Osteocyte (in vitro differentiated cells): Measurements from ENCODE around the gene FUT2. TPM values are rescaled to one million over a fixed set of nuclear protein-coding genes. Genes with fewer than 3 reads are reported as not detected.
A peak's percentile ranks its signal among the peaks of the same experiment; 100 is the strongest.
"Not testable (repeated sequence)": the region's sequence is repeated elsewhere in the genome, so short reads cannot be mapped to it uniquely, and the experiment has no call there.

Experiments used
- DNase-seq: peaks from one replicate; pipeline ENCODE4 v3.0.0; 2021; ENCODE audit warnings: mixed read lengths; ENCODE audit not compliant: unreplicated experiment; ENCODE audit errors: extremely low spot score
- H3K27ac Mint-ChIP-seq: one replicate; pipeline ENCODE4 v1.8.0; 2021; ENCODE audit warnings: mild to moderate bottlenecking, mixed read lengths; ENCODE audit not compliant: unreplicated experiment
- H3K27me3 Mint-ChIP-seq: one replicate; pipeline ENCODE4 v1.8.0; 2021; ENCODE audit warnings: mixed read lengths; ENCODE audit not compliant: unreplicated experiment
- H3K36me3 Mint-ChIP-seq: one replicate; pipeline ENCODE4 v1.8.0; 2021; ENCODE audit warnings: mixed read lengths; ENCODE audit not compliant: unreplicated experiment
- H3K4me1 Mint-ChIP-seq: one replicate; pipeline ENCODE4 v1.8.0; 2021; ENCODE audit warnings: mixed read lengths; ENCODE audit not compliant: unreplicated experiment
- H3K4me3 Mint-ChIP-seq: one replicate; pipeline ENCODE4 v1.8.0; 2021; ENCODE audit warnings: mild to moderate bottlenecking, moderate library complexity, mixed read lengths; ENCODE audit not compliant: unreplicated experiment
- H3K9me3 Mint-ChIP-seq: one replicate; pipeline ENCODE4 v1.8.0; 2021; ENCODE audit warnings: mixed read lengths; ENCODE audit not compliant: unreplicated experiment
- total RNA-seq: library from RNA; stranded (reverse); gene quantifications from 2 replicates; pipeline ENCODE4 v1.2.1, GENCODE V29; 2021
- TF ChIP-seq, protein P1 (sequence below): fragments of 200-600 bp; sonication (generic); IDR thresholded peaks from 2 replicates; pipeline ENCODE4 v1.5.0; 2021; ENCODE audit warnings: antibody characterized with exemption, mild to moderate bottlenecking, moderate library complexity

Gene FUT2
- total RNA-seq, 1 donor from 2014 or later: not detected

DNA sequence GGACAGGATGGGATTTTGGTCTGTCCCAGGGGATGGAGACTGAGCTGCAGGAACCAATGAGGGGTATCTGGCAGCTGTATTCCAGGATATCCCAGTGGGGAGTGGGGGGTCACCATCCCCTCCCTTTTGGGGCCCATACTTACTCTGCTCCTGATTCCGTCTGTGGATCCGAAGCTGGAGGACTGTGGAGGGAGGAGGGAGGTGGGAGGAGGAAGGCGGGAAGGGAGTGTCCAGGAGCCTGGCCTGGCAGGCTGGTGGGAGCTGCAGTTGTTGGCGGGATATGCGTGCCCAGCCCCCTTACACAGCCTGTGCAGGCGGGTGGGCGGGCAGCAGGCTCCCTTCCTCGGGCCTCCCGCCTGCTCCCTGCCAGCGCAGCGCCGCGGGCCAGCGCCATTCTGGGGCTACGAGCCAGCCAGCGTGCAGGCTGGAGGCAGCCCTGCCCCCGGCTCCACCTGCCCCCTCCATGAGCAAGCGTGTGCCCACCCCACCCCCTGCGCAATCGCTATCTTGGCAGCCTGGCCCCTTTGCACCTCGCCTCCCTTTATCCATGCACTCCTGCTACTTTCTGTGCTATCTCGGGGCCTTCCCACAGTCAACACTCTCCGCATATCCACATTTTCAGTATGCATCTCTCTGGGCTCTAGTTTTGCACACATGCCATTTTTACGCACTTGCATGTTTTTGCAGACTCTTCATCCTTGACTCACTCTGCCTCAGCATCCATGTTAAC is 21.0 kb downstream of the FUT2 start:
- TF ChIP-seq, protein P1, sequence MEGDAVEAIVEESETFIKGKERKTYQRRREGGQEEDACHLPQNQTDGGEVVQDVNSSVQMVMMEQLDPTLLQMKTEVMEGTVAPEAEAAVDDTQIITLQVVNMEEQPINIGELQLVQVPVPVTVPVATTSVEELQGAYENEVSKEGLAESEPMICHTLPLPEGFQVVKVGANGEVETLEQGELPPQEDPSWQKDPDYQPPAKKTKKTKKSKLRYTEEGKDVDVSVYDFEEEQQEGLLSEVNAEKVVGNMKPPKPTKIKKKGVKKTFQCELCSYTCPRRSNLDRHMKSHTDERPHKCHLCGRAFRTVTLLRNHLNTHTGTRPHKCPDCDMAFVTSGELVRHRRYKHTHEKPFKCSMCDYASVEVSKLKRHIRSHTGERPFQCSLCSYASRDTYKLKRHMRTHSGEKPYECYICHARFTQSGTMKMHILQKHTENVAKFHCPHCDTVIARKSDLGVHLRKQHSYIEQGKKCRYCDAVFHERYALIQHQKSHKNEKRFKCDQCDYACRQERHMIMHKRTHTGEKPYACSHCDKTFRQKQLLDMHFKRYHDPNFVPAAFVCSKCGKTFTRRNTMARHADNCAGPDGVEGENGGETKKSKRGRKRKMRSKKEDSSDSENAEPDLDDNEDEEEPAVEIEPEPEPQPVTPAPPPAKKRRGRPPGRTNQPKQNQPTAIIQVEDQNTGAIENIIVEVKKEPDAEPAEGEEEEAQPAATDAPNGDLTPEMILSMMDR: no peak
- Mint-ChIP-seq H3K4me3 (peak overlapping the region; percentile 49), H3K4me1 (peaks cover 53% of the 10 kb centered on the region), H3K27ac (peak overlapping the region; percentile 52), H3K9me3 (no peaks in the 10 kb centered on the region), H3K36me3 (no peaks in the 10 kb centered on the region), H3K27me3 (no peaks in the 10 kb centered on the region)
- no peak for DNase-seq

DNA sequence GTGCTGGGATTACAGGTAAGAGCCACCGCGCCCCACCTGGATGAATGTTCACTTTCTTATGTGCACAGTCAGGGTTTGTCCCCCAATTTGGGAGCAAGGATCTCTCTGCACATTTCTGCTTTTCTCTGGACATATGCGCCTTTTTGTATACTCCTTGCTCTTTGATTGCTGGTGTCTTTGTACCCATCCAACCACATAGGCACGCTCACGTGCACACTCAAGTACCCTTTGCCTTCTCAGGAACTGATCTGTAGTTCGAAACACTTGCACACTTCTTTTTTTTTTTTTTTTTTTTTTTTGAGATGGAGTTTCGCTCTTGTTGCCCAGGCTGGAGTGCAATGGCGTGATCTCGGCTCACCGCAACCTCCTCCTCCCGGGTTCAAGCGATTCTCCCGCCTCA is 22.3 kb downstream of the FUT2 start:
- not testable (repeated sequence) for H3K36me3 Mint-ChIP-seq, H3K9me3 Mint-ChIP-seq, H3K4me3 Mint-ChIP-seq, H3K27me3 Mint-ChIP-seq, DNase-seq, H3K27ac Mint-ChIP-seq
- H3K4me1 Mint-ChIP-seq: peaks cover 48% of the 10 kb centered on the region

- Mint-ChIP-seq H3K27me3 (no peaks in the 10 kb centered on the region), H3K4me3 (no peak overlapping the region), H3K4me1 (peaks cover 43% of the 10 kb centered on the region), H3K27ac (no peak overlapping the region), H3K9me3 (no peaks in the 10 kb centered on the region), H3K36me3 (no peaks in the 10 kb centered on the region)
- TF ChIP-seq, protein P1: no peak
- DNase-seq: no peak
Observed at GRCh38 chr19:48718711-48719231, 23.0 kb downstream of the FUT2 start.

- Mint-ChIP-seq H3K9me3 (no peaks in the 10 kb centered on the region), H3K27me3 (no peaks in the 10 kb centered on the region), H3K4me3 (peak within 1 kb of the TSS; percentile 96), H3K27ac (peak within 1 kb of the TSS; percentile 99), H3K4me1 (peaks cover 42% of the 10 kb centered on the region), H3K36me3 (no peaks in the 10 kb centered on the region)
- no peak for DNase-seq
- TF ChIP-seq, protein P1: no peak
Observed at GRCh38 chr19:48719263-48720171, 23.7 kb downstream of the FUT2 start, which contains the start of gene MAMSTR. TSS of gene MAMSTR (minus strand) at chr19:48719725. CDS start at chr19:48719031, 694 bp downstream.

GRCh38 chr19:48720251-48720612 is 24.5 kb downstream of the FUT2 start:
- peak overlapping the region; percentile 99 for H3K27ac Mint-ChIP-seq
- peak overlapping the region; percentile 96 for H3K4me3 Mint-ChIP-seq
- TF ChIP-seq, protein P1: no peak
- H3K4me1 Mint-ChIP-seq: peaks cover 42% of the 10 kb centered on the region
- no peaks in the 10 kb centered on the region for H3K27me3 Mint-ChIP-seq
- H3K9me3 Mint-ChIP-seq: peaks cover 3% of the 10 kb centered on the region
- H3K36me3 Mint-ChIP-seq: no peaks in the 10 kb centered on the region
- no peak for DNase-seq
